C1 segment of cervical spinal cord (tissue), 14 donors: ENCODE results near the gene PSMD7.
"Not testable (repeated sequence)": the region's sequence is repeated elsewhere in the genome, so short reads cannot be mapped to it uniquely, and the experiment has no call there.

Source experiments
- DNase-seq, 14 donors: peaks; one replicate each; lab custom pipeline; 2025; lab: John Stamatoyannopoulos, UW

PSMD7 gene

DNA sequence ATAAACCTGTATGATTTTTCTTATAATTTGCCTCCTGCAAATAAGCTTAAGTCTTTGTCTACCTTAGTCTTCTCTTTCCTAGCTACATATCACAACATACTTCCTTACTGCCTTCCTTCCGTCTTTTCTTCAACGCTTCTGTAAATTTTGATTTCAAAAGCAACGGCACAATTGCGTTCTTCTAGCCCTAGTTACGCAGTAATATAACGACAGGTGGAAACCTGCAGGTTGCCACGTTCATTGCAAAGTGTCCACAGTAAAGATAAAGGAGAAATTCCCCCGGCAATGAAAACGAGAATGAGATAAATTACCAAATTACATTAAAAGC is 546 bp upstream of the PSMD7 start:
- DNase-seq, result no peak

DNA sequence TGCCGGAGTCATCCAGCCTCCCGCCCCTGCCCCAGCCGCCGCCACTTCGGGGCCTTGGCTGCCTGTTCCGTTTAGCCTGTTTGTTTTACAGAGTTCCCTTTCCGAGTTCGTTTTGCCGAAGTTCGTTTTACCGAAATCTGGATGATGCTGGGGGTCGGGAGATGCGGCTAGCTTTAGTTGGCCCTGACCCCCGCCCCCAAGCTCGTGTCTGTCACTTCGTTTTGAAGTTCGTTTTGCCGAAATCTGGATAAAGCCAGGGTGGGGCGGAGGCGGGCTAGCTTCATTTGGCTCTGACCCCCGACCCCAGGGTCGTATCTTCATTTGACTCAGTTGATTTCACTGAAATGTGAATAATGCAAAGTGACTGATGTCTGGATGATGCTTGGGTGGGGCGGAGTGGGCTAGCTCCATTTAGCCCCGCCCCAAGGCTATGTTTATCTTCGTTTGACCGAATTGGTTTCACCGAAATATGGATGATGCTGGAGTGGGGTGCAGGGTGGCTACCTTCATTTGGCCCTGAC is 591 bp downstream of the PSMD7 start:
- peak in 3 of 14 donors; percentile 3 to 40 (median 36) for DNase-seq

DNA sequence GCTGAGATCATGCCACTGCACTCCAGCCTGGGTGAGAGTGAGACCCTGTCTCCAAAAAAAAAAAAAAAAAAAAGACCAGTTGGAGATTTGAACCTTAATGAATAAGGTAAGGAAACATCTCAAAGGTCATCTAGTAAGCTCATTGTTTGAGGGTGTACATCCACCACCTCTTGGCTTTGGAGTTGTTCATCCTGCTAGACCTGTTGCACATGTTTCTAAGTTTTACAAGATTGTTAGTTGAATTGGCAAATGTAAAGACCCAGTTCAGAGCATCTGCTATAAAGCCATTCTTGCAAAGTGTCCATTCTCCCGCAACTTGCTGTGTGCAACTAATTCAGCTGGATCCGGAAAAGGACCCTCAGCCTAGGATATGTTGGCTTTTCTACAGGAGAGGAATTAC is 1.5 kb downstream of the PSMD7 start:
- no peak for DNase-seq

DNA sequence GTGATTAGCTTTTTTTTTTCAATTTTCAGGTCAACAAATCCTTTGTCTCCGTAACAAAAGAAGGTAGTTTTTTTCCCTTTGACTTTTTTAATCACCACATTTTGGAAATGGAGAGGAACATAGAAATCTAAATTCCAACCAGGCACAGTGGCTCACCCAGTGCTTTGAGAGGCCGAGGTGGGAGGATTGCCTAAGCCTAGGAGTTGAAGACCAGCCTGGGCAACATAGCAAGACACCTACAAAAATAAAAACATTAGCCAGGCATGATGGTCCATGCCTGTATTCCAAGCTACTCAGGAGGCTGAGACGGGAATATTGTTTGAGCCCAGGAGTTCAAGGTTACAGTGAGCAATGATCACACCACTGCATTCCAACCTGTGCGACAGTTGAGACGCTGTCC is 5.7 kb downstream of the PSMD7 start:
- DNase-seq, result no peak

DNA sequence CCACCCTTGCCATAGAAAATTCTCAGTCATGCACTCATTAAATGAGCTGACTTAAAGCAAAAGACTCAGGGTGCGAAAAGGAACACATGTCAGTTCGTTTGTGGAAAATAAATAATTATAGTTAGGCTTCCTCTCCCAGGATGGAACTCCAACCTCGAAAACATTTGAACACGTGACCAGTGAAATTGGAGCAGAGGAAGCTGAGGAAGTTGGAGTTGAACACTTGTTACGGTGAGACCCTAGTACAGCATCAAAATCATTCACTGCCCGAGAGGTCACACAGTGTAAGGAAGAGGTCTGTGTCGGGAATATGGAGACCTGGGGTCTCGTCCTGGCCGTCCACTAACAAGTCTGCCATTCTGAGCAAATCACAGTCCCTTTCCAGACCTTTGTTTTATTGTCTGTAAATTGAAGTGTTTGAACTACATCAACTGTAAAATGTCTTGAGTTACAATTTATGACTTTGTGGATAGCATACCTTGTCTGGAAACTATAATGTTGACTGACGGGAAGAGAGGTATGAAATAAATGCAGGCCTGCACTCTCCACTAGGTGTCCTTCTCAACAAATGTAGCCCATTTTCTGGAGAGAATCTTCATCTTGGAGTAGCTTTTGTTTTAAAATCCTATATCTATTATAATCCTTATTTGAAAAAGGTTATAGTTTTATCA is 7.7 kb downstream of the PSMD7 start:
- DNase-seq, result no peak

DNA sequence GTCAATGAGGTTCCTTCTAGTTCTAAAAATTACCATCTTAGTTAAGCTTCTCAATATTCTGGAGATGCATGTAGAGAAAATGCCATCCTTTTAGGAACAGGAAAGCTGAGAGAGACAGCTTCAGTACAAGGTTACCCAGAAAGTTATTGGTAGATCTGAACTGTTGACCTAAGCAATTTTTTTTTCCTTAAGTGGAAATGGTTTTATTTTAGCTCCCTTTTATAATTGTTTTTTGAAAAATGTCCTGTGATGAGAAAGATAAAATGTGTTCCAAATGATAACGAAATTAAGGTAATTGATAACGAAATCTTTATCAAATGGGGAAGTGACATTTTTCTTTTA is 8.2 kb downstream of the PSMD7 start:
- no peak for DNase-seq

DNA sequence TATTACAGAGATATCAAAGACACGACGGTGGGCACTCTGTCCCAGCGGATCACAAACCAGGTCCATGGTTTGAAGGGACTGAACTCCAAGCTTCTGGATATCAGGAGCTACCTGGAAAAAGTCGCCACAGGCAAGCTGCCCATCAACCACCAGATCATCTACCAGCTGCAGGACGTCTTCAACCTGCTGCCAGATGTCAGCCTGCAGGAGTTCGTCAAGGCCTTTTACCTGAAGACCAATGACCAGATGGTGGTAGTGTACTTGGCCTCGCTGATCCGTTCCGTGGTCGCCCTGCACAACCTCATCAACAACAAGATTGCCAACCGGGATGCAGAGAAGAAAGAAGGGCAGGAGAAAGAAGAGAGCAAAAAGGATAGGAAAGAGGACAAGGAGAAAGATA is 8.7 kb downstream of the PSMD7 start:
- no peak for DNase-seq

DNA sequence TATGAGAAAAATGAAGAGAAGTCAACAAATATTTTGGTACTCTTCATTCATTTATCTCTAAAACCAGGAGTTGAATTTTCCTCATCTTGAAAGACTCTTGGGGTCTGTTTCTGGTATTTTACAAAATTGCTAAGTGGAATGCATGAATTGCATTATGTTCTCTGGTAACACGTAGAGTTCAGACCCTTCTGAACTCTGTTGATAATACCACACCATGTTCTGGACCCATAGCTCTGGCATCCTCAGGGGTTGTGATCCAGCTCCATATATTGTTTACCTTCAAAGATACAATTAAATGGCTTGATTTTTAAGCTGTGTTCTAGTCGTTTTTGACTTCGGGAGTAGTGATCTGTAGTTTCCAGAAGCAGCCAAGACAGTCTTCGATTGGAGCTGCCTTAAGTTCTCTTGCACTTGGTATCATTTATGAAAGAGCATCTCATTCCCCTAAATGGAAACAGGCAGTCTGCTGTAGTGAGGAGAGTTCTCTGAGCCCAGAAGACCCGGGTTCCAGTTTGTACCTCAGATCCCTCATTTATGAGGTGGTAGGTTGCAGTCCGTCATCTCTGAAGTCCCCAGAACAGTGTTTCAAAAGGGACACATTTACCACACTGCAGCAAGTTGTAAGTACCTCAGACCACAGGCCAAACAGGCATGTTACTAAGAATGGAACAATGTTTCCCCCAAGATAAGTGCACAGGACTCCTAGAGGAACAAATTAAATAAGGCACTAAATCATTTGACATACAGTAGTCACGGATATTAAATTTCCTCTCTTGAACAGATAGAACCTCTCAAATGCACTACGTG is 9.6 kb downstream of the PSMD7 start:
- DNase-seq, result no peak

DNA sequence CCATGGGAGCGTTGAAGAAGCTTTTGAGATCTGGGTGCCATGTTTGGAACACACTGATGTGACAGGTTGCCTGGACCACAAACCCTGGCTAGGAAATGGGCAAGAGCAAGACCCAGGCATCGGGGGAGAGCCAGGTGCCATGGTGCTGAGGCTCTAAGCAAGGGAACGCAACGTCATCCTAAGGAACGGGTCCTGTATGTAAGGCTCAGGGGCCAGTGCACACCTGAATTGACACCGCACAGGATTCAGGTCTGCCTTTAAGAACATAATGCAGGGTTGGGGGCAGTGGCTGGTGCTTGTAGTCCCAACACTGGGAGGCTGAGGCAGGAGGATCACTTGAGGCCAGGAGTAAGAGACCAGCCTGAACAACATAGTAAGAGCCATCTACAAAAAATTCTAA is 10.8 kb downstream of the PSMD7 start:
- no peak for DNase-seq

DNA sequence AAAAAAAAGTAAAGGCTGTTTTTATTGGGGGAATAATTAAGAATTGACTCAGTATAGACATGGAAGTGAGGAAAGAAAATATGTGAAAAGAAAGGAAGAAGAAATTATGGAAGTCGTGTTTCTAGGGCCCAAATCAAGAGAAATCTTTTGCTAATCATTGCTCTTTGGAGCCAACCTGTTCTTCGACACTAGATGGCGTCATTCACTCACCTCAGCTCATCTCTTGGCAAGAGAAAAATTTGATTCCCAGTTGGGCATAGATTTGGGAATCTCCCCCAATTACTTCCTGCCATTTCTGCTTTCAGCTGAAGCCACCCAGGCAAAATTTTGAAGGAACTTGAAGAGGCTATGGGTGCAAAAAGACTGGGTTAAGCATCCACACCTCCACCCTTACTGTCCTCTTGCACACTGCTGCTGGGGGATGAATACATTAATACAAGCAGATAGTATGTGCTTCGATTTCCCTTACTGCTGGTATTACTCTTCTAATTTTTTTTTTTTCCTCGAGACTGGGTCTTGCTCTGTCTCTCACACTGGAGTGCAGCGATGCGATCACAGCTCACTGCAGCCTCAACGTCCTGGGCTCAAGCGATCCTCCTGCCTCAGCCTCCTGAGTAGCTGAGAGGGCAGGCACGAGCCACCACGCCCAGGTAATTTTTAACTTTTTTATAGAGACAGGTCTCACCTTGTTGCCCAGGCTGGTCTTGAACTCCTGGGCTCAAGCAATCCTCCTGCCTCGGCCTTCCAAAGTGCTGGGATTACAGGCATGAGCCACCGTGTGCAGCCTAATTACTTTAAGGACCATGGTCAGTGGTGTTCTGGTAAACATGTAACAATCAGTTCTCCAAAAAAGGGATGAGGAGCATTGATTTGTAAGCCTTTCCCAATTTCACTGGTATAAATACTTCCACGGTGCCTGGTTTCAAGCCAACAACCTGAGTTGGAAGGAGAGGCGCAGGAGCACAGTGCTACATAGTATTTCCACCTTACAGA is 13.5 kb downstream of the PSMD7 start:
- DNase-seq, result peak in 2 of 14 donors; percentile 9 to 16

DNA sequence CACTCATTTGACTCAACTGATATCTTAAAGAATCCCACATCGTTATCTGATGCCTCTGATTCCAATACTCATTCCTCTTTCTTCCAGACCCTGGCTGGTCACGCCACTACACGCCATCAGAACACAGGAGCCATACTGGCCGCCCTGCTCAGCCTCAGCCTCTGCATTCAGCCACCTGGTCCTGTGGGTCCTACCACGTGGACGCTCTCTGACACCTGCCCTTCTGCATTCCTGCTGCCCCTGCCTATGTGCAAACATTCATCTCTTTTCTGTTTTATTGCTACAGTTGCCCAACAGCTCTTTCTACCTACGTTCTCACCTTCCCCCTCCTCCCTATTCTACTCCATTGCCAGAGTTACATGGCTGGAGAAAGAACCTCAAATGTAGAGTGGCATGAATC is 18.4 kb downstream of the PSMD7 start:
- no peak for DNase-seq

DNA sequence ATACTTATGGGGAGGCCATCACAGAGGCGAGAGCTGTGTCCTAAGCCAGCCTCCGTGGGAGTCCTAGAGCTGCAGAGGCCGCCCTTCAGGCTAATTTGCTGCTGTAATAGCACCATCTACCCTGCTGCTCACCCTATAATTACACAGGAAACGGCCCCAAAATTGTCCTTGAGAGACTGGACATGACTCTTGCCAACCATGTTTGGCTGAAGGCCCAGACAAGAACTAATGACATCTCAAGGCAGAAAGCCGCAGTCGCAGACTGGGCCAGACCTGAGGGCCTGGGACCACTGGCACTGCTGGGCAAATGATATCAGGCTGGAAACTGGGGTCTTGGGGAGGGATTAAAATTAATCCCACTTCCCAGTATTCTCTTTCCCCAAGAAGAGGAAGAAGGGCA is 24.1 kb downstream of the PSMD7 start:
- peak in 3 of 14 donors; percentile 2 to 45 (median 2) for DNase-seq

DNA sequence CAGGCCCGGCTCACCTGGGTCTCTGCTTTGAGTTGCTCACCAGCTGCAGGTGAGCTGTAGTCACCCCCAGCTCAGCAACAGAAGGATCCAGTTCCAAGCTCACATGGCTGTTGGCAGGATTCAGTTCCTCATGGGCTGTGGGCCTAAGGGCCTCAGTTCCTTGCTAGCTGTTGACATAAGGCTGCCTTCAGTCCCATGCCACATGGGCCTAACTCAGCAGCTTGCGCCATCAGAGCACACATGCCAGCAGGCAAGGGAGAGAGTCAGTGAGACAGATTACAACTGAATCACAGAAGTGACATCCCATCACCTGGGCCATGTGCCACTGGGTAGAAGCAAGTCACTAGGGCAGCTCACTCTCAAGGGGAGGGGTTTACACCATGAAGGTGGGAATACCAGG is 24.7 kb downstream of the PSMD7 start:
- DNase-seq, result peak in 3 of 14 donors; percentile 3 to 75 (median 41)

DNA sequence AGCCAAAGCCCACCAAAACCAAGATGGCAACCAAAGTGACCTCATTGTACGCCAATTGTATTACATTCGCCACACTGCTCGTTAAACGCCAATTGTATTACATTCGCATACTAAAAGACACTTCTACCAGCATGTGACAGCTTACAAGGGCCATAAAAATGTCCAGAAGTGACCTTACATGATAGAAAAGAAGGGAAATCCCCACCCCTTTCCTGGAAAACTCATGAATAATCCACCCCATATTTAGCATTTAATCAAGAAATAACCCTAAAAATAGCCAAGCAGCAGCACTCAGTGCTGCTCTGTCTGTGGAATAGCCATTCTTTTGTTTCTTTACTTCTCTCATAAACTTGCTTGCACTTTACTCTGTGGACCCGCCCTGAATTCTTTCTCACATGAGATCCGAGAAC is 25.7 kb downstream of the PSMD7 start:
- DNase-seq, result no peak

DNA sequence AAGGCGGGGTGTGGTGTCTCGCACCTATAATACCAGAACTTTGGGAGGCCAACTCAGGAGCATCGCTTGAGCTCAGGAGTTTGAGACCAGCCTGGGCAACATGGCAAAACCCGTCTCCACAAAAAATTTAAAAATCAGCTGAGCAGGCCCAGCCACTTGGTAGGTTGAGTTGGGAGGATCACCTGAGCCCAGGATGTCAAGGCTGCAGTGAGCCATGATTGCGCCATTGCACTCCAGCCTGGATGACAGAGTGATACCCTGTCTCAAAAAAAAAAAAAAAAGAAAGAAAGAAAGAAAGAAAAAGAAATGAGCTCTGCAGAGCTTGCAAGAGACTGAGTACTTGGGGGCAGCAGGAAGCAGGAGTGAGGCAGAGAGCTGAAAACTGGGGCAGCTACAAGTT is 28.2 kb downstream of the PSMD7 start:
- DNase-seq, result not testable (repeated sequence)

DNA sequence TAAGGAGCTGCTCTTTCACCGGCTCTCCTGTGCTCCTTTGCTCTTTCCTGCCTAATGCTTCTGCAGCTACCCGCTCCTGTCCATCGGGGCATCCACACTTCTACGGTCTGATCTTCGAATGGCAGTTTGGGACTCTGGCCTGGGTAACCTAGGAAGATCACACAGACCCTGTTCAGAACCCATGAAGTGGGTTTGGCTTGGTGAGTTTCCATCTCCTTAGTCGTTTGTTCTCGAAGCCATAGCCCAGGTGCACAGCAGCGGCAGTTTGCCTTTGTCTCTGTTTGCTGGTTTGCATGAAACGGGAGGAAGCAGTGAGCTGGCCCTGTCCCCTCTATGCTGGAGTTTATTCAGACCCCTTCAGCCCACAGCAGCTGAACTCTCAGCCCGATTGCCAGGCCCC is 29.0 kb downstream of the PSMD7 start:
- no peak for DNase-seq

DNA sequence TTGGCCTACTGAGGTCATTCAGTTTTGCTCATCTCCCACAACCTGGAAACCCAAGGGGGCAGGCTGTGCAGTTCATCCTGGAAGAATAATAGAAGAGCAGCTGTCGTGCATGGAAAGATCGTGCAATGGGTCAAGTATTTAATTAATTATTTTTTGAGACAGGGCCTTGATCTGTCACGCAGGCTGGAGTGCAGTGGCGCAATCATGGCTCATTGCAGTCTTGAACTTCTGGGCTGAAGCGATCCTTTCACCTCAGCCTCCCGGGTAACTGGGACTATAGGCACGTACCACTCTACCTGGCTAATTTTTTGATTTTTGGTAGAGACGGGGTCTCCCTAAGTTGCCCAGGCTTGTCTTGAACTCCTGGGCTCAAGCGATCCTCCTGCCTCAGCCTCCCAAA is 31.7 kb downstream of the PSMD7 start:
- DNase-seq, result not testable (repeated sequence)

DNA sequence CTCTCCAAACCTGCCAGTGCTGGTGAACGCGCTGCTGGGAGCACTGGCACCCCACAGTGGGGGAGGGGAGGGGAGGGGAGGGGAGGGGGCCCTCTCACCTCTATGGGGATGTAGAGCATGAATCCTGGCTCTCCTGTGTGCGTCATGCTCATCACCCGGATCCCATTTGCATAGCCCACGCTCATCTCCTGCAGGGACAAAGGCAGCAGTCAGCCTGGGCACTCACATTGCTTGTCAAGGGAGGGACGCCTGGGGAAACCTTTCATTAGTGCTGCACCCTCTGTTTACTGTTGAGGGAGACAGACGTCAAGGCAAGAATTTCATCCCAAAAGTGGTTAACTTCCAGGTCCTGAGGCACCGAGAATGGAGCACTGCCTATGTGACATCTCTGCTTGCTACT is 35.9 kb downstream of the PSMD7 start:
- not testable (repeated sequence) for DNase-seq

DNA sequence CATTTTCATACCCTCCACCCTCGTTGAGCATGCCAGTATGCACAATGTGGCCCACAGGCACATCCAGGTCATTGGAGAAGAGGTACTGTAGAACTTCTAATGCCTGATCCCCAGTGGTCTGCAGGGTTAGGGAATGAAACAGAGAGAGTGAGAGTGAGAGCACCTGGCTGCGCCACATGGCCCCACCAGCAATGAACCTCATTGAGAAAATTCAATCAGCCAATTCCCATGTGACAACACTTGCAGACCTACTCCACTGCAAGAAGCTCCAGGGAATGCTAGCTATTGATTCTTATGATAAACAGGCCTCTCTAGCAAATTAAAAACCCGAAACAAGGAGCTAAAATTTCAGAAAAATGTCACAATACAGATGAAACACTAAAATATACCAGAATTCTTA is 40.9 kb downstream of the PSMD7 start:
- DNase-seq, result not testable (repeated sequence)

DNA sequence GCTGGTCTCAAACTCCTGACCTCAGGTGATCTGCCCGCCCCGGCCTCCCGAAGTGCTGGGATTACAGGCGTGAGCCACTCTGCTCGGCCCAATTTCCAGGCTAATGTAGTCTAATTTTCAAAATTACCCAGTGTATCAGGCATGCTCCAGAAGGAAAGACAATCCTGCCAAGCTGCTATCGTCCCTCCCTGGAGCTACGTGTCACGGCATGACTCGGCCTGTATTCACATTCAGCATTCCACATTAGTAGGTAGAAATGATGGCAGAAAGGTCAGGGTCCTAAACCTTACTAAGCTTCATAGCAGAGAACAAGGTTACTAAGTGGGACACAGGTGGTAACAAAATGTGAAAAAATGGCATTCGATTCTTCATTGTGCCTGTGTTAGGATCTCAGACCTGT is 42.6 kb downstream of the PSMD7 start:
- DNase-seq, result not testable (repeated sequence)

DNA sequence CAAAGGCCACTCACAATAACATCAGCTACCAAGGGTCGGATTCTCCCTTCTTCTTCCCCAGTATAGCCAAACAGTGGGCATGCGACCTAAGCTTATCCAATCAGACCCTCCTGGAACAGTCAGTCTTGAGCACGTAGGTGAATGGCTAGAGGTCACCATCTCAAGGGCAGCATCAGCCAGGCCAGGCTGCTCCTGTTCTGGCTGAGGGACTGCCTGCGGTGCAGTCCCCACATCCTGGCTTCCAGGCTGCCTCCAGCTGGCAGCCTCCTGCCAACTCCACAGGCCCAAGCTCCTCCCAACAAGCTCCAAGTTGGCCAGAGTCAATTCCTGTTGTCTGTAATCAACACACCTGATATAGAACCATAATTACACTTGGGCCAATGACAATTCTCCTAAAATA is 56.4 kb downstream of the PSMD7 start:
- not testable (repeated sequence) for DNase-seq
